Bronchial epithelial cell (primary cell): ENCODE data around the gene RNF220. TPM values are rescaled to one million over a fixed set of nuclear protein-coding genes. Genes with fewer than 3 reads are reported as not detected.

ENCODE experiments used
- DNase-seq: peaks from one replicate; pipeline ENCODE4 v3.0.0-alpha.2; 2010; ENCODE audit warnings: low read depth
- FAIRE-seq: peaks from 2 replicates; lab custom pipeline; 2011; peaks lifted over from hg19 to GRCh38; lab: Jason Lieb, UNC
- H3K27me3 ChIP-seq: 2 replicates; pipeline ENCODE4 v1.5.1; 2011; ENCODE audit warnings: low read length; ENCODE audit not compliant: control insufficient read depth, insufficient read depth
- H3K36me3 ChIP-seq: 2 replicates; pipeline ENCODE4 v1.5.1; 2011; ENCODE audit warnings: low read length; ENCODE audit not compliant: control insufficient read depth, insufficient read depth
- H3K4me3 ChIP-seq: 2 replicates; pipeline ENCODE4 v1.5.1; 2011; ENCODE audit warnings: mild to moderate bottlenecking, low read depth, low read length, control low read depth
- total RNA-seq: library from RNA; depleted of rRNA; stranded (reverse); fragments of >200 nt; gene quantifications from 2 replicates; pipeline ENCODE4 v1.2.1, GENCODE V29; 2014
- TF ChIP-seq, protein P1 (sequence below): IDR thresholded peaks from 2 replicates; pipeline ENCODE4 v1.5.1; 2011; ENCODE audit warnings: mild to moderate bottlenecking, moderate library complexity, low read length, control low read depth, inconsistent platforms; ENCODE audit not compliant: insufficient read depth, severe bottlenecking

RNF220 gene
- total RNA-seq, 1 donor from 2014 or later = 94.5 TPM

DNA sequence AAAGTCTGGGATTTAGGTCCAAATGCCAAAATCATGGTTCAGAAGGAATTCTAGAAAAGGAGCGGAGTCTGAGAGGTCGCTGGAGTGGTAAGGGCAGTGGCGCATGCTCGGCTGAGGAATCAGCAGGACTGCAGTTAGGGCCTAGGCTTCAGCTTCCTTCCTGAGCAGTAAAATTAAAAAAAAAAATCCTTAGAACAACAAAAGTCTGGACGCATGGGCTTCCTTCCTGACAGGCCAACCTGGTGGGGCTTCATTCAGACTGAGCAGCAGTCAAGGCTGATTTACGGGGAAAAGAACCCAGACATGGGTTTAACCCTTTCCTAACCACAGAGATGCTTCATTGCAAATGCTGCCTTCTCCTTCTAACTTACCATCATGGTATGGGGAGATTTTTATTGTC lies 17.1 kb downstream of the RNF220 start:
- Histone ChIP-seq H3K27me3 (peaks cover 12% of the 10 kb centered on the region), H3K36me3 (no peaks in the 10 kb centered on the region), H3K4me3 (no peak overlapping the region)
- FAIRE-seq = no peak
- TF ChIP-seq, protein P1, sequence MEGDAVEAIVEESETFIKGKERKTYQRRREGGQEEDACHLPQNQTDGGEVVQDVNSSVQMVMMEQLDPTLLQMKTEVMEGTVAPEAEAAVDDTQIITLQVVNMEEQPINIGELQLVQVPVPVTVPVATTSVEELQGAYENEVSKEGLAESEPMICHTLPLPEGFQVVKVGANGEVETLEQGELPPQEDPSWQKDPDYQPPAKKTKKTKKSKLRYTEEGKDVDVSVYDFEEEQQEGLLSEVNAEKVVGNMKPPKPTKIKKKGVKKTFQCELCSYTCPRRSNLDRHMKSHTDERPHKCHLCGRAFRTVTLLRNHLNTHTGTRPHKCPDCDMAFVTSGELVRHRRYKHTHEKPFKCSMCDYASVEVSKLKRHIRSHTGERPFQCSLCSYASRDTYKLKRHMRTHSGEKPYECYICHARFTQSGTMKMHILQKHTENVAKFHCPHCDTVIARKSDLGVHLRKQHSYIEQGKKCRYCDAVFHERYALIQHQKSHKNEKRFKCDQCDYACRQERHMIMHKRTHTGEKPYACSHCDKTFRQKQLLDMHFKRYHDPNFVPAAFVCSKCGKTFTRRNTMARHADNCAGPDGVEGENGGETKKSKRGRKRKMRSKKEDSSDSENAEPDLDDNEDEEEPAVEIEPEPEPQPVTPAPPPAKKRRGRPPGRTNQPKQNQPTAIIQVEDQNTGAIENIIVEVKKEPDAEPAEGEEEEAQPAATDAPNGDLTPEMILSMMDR = no peak
- no peak for DNase-seq

DNA sequence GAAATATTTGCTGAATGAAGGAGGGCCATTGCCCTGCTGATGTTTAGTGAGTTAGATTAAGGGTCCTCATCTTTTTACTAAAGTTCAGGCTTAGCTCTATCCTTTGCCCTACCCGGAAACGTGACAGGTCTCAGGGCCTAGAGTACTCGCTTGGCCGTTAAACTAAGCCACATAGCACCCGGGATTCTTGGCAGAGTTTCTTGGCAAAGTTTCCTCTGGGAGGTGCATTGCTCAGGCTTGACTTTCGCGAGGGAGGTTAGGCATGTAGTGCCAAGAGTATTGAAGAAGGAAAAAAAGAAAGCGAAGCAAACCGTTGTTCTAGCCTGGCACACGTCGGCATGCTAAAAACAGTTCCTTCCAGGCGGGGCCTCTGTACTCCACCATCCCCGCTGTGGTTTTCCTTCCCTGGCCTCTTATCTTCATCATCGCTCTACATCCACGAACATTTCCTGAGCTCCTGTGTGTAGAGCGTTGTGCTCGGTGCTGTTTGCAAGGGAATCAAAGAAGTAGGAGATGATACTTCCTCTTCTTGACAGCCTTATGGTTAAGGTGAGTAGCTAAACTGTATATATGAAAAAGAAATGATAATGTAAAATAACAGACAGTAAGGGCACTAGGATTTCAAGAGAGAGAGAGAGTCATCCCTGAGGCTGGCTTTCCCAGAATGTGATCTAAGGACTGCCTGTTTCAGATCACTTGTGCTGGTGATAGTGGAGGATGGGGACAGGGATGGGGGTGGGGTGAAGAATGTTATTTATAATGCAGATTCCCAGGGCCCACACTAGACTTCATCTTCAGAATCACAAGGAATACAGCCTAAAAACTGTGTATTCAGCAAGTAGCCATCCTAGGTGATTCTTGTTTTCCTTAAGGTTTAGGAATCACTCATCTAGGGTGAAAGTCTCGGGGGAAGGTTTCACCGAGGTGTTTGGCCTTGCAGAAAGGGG lies 18.8 kb downstream of the RNF220 start:
- no peak overlapping the region for H3K4me3 ChIP-seq
- no peaks in the 10 kb centered on the region for H3K36me3 ChIP-seq
- DNase-seq = peak; percentile 89
- TF ChIP-seq, protein P1 = no peak
- peaks cover 15% of the 10 kb centered on the region for H3K27me3 ChIP-seq
- peak; percentile 43 for FAIRE-seq

DNA sequence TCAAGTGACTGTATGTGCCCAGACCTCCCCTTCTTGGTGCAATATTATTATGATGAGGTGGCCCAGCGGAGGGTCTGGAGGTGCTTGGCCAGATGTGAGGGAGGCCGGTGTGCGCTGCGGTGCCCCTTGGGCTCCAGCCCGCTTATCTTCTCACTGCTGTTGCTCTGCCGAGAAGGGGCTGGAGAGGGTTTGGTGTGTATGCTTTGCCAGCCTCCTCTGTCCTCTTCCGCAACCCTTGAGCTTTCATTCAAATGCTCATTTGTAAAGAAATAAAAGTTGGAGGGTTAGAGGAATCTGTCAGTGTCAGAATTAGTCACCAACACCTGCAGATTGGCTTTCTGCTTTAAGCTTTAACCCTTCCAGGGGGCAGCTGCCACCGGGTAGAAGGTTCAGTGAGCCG lies 19.7 kb downstream of the RNF220 start:
- no peak overlapping the region for H3K4me3 ChIP-seq
- no peaks in the 10 kb centered on the region for H3K36me3 ChIP-seq
- peaks cover 15% of the 10 kb centered on the region for H3K27me3 ChIP-seq
- TF ChIP-seq, protein P1 = no peak
- FAIRE-seq = no peak
- DNase-seq = no peak

DNA sequence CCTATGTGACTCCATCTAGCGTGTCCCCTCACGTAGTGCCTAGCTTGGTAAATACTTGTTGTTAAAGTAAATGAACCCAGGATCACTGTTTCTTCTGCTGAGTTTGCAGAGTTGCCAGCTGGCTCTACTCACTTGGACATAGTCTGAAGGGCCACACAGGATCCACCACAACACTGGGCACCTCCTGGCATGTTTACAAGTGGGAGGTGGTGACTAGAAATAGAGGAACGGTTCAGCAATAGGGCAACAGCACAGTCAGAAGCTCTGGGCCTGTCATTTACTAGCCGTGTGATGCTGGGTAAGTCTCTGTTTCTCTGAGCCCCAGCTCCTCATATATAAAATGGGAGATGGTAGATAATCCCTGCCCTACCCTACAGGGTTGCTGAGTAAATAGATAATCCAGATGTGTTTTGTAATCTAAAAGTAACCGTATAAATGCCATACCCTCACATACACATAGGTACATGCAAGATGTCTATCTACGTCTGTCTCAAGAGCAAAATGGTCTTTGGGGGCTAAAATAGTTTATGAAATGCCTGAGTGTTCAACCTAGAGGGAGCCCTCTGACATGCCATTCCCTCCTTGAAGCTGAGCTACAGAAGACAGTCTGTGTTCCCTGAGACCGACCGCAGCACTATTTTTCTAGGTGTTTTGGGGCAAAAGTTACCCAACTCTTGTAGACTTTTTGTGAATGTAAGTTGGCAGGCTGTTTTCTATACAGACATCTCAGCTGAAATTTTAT lies 20.5 kb downstream of the RNF220 start:
- Histone ChIP-seq H3K4me3 (no peak overlapping the region), H3K27me3 (peaks cover 15% of the 10 kb centered on the region), H3K36me3 (no peaks in the 10 kb centered on the region)
- DNase-seq (no peak), FAIRE-seq (no peak)
- TF ChIP-seq, protein P1 = no peak

DNA sequence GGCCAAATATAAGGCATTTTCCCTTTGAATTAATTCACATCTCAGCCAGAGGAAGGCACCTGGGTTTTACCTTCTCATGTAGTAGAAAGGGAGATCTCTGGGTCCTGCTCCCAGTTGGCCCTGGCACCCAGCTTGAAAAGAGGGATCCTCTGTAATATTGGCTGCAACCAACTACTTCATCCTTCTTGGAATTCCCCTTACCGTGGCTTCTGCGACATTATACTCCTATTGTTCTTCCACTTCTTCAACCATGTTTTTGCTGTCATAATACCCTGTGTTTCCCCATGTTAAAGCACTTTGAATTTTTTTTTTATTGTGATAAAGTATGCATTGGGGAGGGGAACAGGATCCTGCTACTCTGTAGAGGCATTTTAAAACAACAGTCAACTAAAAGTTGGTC lies 26.8 kb downstream of the RNF220 start:
- peaks cover 13% of the 10 kb centered on the region for H3K27me3 ChIP-seq
- no peak for FAIRE-seq
- TF ChIP-seq, protein P1 = no peak
- H3K36me3 ChIP-seq = no peaks in the 10 kb centered on the region
- no peak for DNase-seq
- no peak overlapping the region for H3K4me3 ChIP-seq
